SK-N-SH treated with all-trans-retinoic acid at 6 μM for 48 hours (cell line): Measurements from ENCODE around the gene FLT4.

ENCODE experiments used
- ARNTL ChIP-seq: fragments of 450-650 bp; formaldehyde crosslinking; IDR thresholded peaks from 2 replicates; pipeline ENCODE4 v1.5.0; 2020; ENCODE audit warnings: low read depth, mild to moderate bottlenecking, moderate library complexity, borderline replicate concordance
- CSDC2 ChIP-seq: fragments of 250-450 bp; sonication (Bioruptor Pico); IDR thresholded peaks from 2 replicates; pipeline ENCODE4 v1.5.0; 2020; ENCODE audit warnings: mild to moderate bottlenecking, moderate library complexity
- GLIS3 ChIP-seq: fragments of 250-450 bp; sonication (Bioruptor Pico); IDR thresholded peaks from 2 replicates; pipeline ENCODE4 v1.5.0; 2020; ENCODE audit warnings: mild to moderate bottlenecking, moderate library complexity
- ISL1 ChIP-seq: fragments of 250-450 bp; sonication (Bioruptor Pico); IDR thresholded peaks from 2 replicates; pipeline ENCODE4 v2.1.2; 2022; ENCODE audit warnings: mild to moderate bottlenecking, moderate library complexity
- OSR1 ChIP-seq: fragments of 250-450 bp; sonication (Bioruptor Pico); IDR thresholded peaks from 2 replicates; pipeline ENCODE4 v1.8.0; 2022; ENCODE audit warnings: moderate library complexity, mild to moderate bottlenecking, inconsistent platforms
- PPARA ChIP-seq: fragments of 250-450 bp; sonication (Bioruptor Pico); IDR thresholded peaks from 2 replicates; pipeline ENCODE4 v1.5.0; 2020; ENCODE audit warnings: mild to moderate bottlenecking, borderline replicate concordance
- RARB ChIP-seq: fragments of 250-450 bp; sonication (Bioruptor Pico); IDR thresholded peaks from 2 replicates; pipeline ENCODE4 v1.8.0; 2021; ENCODE audit warnings: mild to moderate bottlenecking, moderate library complexity
- ZNF70 ChIP-seq: fragments of 450-650 bp; formaldehyde crosslinking; IDR thresholded peaks from 2 replicates; pipeline ENCODE4 v1.5.0; 2020; ENCODE audit warnings: mild to moderate bottlenecking, moderate library complexity
- ZNF8 ChIP-seq: fragments of 450-650 bp; formaldehyde crosslinking; IDR thresholded peaks from 2 replicates; pipeline ENCODE4 v1.5.0; 2020; ENCODE audit warnings: mild to moderate bottlenecking, moderate library complexity
- TF ChIP-seq, protein P1 (sequence below): fragments of 250-450 bp; sonication (Bioruptor Pico); IDR thresholded peaks from 2 replicates; pipeline ENCODE4 v1.5.1; 2020; ENCODE audit warnings: low read depth, mild to moderate bottlenecking, moderate library complexity
- TF ChIP-seq, protein P2 (sequence below): fragments of 250-450 bp; sonication (Bioruptor Pico); IDR thresholded peaks from 2 replicates; pipeline ENCODE4 v1.8.0; 2020; ENCODE audit warnings: mild to moderate bottlenecking, moderate library complexity, borderline replicate concordance

DNA sequence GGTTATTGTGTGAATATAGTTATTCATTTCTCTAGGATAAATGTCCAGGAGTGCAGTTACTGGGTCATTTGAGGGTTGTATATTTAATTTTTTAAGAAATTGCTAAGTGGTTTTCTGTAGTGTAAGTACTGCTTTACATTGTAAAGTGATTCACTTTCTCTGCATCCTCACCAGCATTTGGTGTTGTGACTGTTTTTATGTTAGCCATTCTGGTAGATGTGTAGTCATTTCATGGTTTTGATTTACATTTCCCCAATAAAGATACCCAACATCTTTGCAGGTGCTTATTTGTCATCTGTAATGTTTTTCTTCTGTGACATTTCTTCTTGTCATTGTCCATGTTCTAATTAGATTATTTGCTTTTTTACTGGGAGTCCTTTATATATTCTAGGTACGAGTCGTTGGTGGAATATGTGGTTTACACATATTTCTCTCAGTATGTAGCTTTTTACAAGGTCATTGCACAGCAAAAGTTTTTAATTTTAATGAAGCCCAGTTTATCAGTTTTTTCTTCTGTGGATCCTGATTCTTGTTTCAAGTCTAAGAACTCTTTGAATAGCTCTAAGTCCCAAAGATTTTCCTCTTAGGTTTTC, 92.1 kb downstream of the FLT4 start:
- TF ChIP-seq PPARA (CRISPR knock-in tag) (no peak), ARNTL (CRISPR knock-in tag) (no peak), ISL1 (CRISPR knock-in tag) (no peak), RARB (CRISPR knock-in tag) (no peak), ZNF8 (CRISPR knock-in tag) (no peak), ZNF70 (CRISPR knock-in tag) (no peak), OSR1 (CRISPR knock-in tag) (no peak), GLIS3 (CRISPR knock-in tag) (no peak), CSDC2 (CRISPR knock-in tag) (no peak)
- TF ChIP-seq, protein P1, sequence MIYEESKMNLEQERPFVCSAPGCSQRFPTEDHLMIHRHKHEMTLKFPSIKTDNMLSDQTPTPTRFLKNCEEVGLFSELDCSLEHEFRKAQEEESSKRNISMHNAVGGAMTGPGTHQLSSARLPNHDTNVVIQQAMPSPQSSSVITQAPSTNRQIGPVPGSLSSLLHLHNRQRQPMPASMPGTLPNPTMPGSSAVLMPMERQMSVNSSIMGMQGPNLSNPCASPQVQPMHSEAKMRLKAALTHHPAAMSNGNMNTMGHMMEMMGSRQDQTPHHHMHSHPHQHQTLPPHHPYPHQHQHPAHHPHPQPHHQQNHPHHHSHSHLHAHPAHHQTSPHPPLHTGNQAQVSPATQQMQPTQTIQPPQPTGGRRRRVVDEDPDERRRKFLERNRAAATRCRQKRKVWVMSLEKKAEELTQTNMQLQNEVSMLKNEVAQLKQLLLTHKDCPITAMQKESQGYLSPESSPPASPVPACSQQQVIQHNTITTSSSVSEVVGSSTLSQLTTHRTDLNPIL (CRISPR knock-in tag), result no peak
- TF ChIP-seq, protein P2, sequence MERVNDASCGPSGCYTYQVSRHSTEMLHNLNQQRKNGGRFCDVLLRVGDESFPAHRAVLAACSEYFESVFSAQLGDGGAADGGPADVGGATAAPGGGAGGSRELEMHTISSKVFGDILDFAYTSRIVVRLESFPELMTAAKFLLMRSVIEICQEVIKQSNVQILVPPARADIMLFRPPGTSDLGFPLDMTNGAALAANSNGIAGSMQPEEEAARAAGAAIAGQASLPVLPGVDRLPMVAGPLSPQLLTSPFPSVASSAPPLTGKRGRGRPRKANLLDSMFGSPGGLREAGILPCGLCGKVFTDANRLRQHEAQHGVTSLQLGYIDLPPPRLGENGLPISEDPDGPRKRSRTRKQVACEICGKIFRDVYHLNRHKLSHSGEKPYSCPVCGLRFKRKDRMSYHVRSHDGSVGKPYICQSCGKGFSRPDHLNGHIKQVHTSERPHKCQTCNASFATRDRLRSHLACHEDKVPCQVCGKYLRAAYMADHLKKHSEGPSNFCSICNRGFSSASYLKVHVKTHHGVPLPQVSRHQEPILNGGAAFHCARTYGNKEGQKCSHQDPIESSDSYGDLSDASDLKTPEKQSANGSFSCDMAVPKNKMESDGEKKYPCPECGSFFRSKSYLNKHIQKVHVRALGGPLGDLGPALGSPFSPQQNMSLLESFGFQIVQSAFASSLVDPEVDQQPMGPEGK (CRISPR knock-in tag), result no peak
